HG03558 (cell line): ENCODE data around the gene MAPK7.

Source experiments
- ATAC-seq: cut with Tn5 transposase; IDR thresholded peaks from one replicate; pipeline ENCODE4 v1.9.1; 2021; ENCODE audit warnings: moderate number of reproducible peaks; ENCODE audit not compliant: unreplicated experiment; ENCODE audit errors: extremely low read depth

The MAPK7 gene

DNA sequence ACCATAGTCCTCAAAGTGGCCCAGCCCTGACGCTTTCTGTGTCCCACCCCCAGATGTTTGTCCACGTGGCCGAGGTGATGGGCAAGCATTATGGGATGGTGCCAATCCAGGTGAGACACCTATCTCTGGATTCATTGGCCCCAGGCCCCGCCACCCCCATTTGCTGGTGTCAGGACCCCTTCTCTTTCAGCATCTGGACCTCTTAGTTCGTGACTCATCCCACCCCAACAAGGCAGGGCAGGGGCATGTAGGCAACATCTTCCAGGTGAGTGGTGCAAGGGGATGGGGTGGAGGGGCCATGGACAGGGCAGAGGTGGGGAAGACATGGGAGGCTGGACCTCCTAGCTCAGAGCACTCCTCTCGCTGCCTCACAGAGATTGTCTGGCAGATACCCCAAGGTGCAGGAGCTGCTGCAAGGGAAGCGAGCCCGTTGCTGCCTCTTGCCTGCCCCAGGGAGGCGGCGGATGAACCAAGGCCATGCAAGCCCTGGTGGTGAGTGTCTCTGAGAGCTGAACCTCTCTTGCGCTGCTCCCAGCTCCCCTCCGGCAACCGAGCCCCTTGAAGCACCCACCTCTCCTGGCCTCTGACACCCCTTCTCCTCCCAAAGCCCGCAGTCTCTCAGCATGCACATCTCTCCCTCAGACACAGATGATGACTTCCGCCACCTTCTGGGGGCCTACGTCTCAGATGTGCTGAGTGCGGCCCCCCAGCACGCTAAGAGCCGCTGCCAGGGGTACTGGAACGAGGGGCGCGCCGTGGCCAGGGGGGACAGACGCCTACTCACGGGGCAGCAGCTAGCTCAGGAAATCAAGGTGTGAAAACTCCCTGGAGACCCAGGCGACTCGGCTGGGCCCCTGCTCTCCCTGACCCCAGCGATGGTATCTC is 36.3 kb downstream of the MAPK7 start:
- no peak for ATAC-seq

DNA sequence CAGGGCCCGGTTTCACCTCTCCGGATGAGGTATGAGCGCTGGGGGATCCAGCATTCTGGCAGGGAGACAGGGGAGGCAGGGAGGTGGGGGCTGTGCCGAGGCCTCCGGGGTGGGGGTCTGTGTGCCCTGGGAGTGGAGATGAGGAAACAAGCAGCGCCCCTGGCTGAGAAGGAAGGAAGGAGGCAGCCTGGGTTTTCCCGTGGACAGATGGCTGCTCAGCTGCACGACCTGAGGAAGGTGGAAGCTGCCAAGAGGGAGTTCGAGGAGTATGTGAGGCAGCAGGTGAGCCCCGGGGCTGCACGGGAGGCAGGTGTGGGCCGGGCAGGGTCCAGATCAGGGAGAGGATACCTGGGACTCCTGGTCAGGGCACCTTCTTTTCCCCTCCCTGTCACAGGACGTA is 37.0 kb downstream of the MAPK7 start:
- ATAC-seq, result no peak

DNA sequence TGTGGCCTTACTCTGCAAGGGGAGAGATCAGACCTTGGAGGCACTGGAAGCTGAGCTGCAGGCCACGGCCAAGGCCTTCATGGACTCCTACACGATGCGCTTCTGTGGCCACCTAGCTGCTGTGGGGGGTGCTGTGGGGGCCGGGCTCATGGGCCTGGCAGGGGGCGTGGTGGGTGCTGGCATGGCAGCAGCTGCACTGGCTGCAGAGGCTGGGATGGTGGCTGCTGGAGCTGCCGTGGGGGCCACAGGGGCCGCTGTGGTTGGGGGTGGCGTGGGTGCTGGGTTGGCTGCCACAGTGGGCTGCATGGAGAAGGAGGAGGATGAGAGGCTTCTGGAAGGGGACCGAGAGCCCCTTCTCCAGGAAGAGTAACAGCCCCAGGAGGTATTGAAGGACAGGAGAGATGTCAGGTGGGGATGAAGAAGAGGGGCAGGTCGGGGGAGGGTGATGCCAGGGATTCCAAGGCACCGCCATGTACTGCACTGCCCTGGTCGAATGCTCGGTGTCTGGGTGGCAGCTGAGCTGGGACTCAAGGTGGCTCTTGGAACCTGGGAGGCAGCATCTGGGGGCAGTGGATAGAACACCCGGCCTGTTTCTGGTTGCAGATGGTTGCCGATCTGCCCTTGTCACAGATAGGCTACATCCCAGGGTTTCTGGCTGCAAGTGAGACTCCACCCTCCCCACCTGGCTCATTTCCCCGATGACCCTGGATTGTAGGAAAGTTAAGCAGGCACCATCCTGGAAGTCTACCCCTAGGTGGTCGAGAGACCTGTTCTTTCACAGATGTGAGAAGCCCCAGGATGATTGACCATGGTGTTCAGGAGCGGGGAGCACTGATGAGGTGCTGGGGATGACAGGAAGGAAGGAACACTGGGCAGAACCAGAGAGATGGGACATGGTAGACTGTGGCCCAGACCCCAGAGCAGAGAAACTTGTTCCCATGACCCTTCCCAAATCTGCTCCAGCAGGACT is 37.8 kb downstream of the MAPK7 start:
- no peak for ATAC-seq

DNA sequence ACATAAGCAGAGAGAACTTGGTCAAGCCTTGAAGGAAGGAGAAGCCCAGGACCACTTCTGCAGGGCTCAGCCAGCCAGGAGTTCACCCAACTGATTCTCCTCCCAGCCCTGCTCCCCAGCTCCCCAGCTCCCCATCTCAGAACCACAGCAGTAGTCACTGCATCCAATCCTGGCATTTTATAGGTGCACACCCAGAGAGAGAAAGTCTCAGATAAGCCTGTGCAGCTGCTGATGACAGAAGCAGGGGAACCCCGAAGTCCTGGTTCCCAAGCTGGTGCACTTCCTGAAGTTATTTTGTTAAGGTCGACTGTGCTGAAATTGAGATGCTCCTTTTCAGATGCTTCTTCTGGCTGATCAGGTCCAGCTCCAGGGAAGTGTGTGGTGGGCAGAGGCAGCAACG is 39.3 kb downstream of the MAPK7 start:
- no peak for ATAC-seq

DNA sequence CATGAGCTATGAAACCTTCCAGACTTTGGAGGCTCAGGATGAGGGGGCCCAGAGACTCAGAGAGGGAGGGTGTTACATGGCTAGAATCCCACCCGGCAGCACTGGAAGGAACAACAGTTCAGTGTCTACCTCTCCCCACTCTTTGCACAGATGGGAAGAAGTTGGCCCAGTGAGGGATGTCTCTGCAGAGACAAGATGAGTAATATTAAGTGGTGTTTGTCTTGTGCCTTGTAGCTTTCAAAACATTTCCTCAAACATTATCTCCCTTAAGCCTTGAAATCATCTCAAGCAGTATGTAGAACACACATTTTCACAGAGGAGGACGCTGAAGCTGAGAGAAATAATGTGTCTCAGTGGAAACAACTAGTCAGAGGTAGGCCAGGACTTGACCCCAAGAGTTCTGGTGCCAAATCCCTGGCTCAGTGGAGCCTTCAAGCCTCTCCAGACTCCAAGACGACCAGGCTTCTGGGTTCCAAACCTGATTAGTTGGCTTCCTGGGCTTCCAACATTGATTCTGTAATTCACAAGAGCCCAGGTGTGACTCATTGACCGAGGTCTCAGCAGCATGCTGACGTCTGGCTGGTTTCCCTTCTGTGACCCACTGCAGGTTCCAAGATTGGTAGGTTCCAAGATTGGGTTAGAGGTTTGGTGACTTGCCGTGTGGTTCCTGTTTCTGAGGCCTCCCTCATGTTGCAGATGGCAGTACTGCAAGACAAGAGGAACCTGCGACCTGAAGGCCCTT is 40.1 kb downstream of the MAPK7 start:
- ATAC-seq, result no peak

- ATAC-seq, result no peak
Measured at GRCh38 chr17:19421219-19421618, 42.9 kb downstream of the MAPK7 start.

- ATAC-seq, result no peak
Measured at GRCh38 chr17:19421926-19422325, 43.6 kb downstream of the MAPK7 start.

- ATAC-seq, result no peak
Measured at GRCh38 chr17:19424934-19425868, 46.9 kb downstream of the MAPK7 start.

DNA sequence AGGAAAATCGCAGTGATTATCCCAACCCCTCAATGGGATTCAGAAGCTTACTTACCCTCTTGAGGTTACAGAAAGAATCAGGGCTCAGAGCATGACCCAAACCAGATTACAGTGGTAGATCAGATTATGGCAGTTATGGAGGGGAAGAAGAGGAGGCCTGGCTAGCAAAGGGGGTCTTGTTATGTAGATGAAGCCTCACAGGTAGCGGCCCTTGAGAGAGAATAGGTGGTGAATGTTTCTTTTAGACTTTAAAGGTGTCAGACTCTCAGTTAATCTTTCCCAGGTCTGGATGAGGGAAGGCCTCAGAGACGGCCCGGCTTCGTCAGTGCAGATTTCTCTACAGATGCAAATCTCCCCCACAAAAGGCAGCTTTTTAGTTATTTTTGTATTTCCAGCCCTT is 48.3 kb downstream of the MAPK7 start:
- no peak for ATAC-seq

- no peak for ATAC-seq
Measured at GRCh38 chr17:19431691-19432090, 53.4 kb downstream of the MAPK7 start.
